A549 (cell line): Measurements from ENCODE around the gene CD164. TPM values are rescaled to one million over a fixed set of nuclear protein-coding genes. Genes with fewer than 3 reads are reported as not detected.

Source experiments
- ATAC-seq, 2 experiments: fragments of 200-7000 bp in 1 of 2; fragments of >200 bp in 1 of 2; cut with Nextera tagmentation in 1 of 2; cut with Tn5 transposase in 1 of 2; 3 replicates each; pipeline versions ENCODE4 v1.8.0 to v1.9.1; 2018 to 2020; ENCODE audit warnings: mild to moderate bottlenecking in 1 of 2, moderate library complexity in 1 of 2
- CTCF ChIA-PET: fragments of 300-600 bp; sonication (Branson Sonifier 250); formaldehyde crosslinking; extraction: SDS; loops from one replicate; lab custom pipeline; 2021; ENCODE audit warnings: antibody characterized with exemption, inconsistent platforms; lab: Yijun Ruan, JAX
- POLR2A ChIA-PET: fragments of 350-600 bp; formaldehyde crosslinking; extraction: SDS; loops from one replicate; lab custom pipeline; 2021; ENCODE audit warnings: antibody characterized with exemption, inconsistent platforms; lab: Yijun Ruan, JAX
- DNase-seq, 2 experiments: peaks; one replicate each; pipeline versions ENCODE4 v3.0.0 to v3.0.0-alpha.2; 2011 to 2016; ENCODE audit warnings: low read depth in 1 of 2, low spot score in 1 of 2
- FAIRE-seq: peaks from 2 replicates; lab custom pipeline; 2011; peaks lifted over from hg19 to GRCh38; lab: Jason Lieb, UNC
- H3K27ac ChIP-seq, 2 experiments: fragments of >200 bp; sonication (Bioruptor Twin); formaldehyde crosslinking; 3 replicates each; pipeline ENCODE4 v1.5.1; 2016 to 2017
- H3K4me1 ChIP-seq: fragments of >200 bp; sonication (Bioruptor Twin); formaldehyde crosslinking; 3 replicates; pipeline ENCODE4 v1.6.1; 2016
- H3K4me2 ChIP-seq: fragments of >200 bp; sonication (Bioruptor Twin); formaldehyde crosslinking; 3 replicates; pipeline ENCODE4 v1.6.1; 2016
- H3K4me3 ChIP-seq: fragments of >200 bp; sonication (Bioruptor Twin); formaldehyde crosslinking; 3 replicates; pipeline ENCODE4 v1.5.1; 2016
- H3K9me3 ChIP-seq: fragments of >200 bp; sonication (Bioruptor Twin); formaldehyde crosslinking; 3 replicates; pipeline ENCODE4 v1.6.1; 2016
- CBX8 ChIP-seq: fragments of 200-600 bp; sonication (generic); IDR thresholded peaks from 2 replicates; pipeline ENCODE4 v1.6.1; 2016
- CEBPB ChIP-seq, 2 experiments: fragments of >200 bp in 1 of 2; sonication (Bioruptor Twin) in 1 of 2; formaldehyde crosslinking in 1 of 2; IDR thresholded peaks; 2 replicates each; pipeline ENCODE4 v1.6.1; 2012 to 2016
- CHD4 ChIP-seq: fragments of 200-600 bp; sonication (generic); IDR thresholded peaks from 2 replicates; pipeline ENCODE4 v1.6.1; 2016; ENCODE audit warnings: antibody characterized with exemption, mild to moderate bottlenecking, borderline replicate concordance
- E2F6 ChIP-seq: IDR thresholded peaks from 2 replicates; pipeline ENCODE4 v1.6.1; 2012; ENCODE audit warnings: low read depth, borderline replicate concordance
- EHF ChIP-seq: fragments of 250-450 bp; sonication (Bioruptor Pico); IDR thresholded peaks from 2 replicates; pipeline ENCODE4 v1.5.0; 2020; ENCODE audit warnings: mild to moderate bottlenecking
- EHMT2 ChIP-seq: fragments of 200-600 bp; sonication (generic); IDR thresholded peaks from 2 replicates; pipeline ENCODE4 v1.6.1; 2016; ENCODE audit warnings: antibody characterized with exemption, low read depth, mild to moderate bottlenecking, moderate library complexity
- ESRRA ChIP-seq: fragments of 150-350 bp; IDR thresholded peaks from 2 replicates; pipeline ENCODE4 v1.6.1; 2014; ENCODE audit warnings: mild to moderate bottlenecking, low read length, borderline replicate concordance
- FOSL2 ChIP-seq, 2 experiments: fragments of 450-650 bp in 1 of 2; fragments of >200 bp in 1 of 2; sonication (Bioruptor Twin) in 1 of 2; formaldehyde crosslinking; IDR thresholded peaks; 2 replicates each; pipeline versions ENCODE4 v1.5.0 to v1.6.1; 2016 to 2020; ENCODE audit warnings: mild to moderate bottlenecking in 1 of 2, moderate library complexity in 1 of 2
- HDAC2 ChIP-seq: fragments of 200-600 bp; sonication (generic); IDR thresholded peaks from 2 replicates; pipeline ENCODE4 v1.6.1; 2016
- HEYL ChIP-seq: fragments of 250-450 bp; sonication (Bioruptor Pico); IDR thresholded peaks from 2 replicates; pipeline ENCODE4 v1.8.0; 2021; ENCODE audit warnings: mild to moderate bottlenecking, moderate library complexity
- HOXB13 ChIP-seq: fragments of 250-450 bp; sonication (Bioruptor Pico); IDR thresholded peaks from 2 replicates; pipeline ENCODE4 v1.5.0; 2020; ENCODE audit warnings: low read depth, mild to moderate bottlenecking, moderate library complexity
- HOXB5 ChIP-seq: fragments of 250-450 bp; sonication (Bioruptor Pico); IDR thresholded peaks from 2 replicates; pipeline ENCODE4 v1.5.0; 2020; ENCODE audit warnings: mild to moderate bottlenecking, moderate library complexity
- JUN ChIP-seq, 2 experiments: fragments of >200 bp; sonication (Bioruptor Twin); formaldehyde crosslinking; IDR thresholded peaks; 2 replicates in 1 of 2; 3 replicates in 1 of 2; pipeline ENCODE4 v1.6.1; 2016 to 2017
- JUNB ChIP-seq: fragments of >200 bp; sonication (Bioruptor Twin); formaldehyde crosslinking; IDR thresholded peaks from 2 replicates; pipeline ENCODE4 v1.6.1; 2016
- KDM1A ChIP-seq: fragments of 200-600 bp; sonication (generic); IDR thresholded peaks from 2 replicates; pipeline ENCODE4 v1.6.1; 2016; ENCODE audit warnings: low read depth, mild to moderate bottlenecking
- MAFK ChIP-seq: fragments of 450-650 bp; IDR thresholded peaks from 2 replicates; pipeline ENCODE4 v1.6.1; 2014; ENCODE audit not compliant: partially characterized antibody
- POLR2A ChIP-seq: IDR thresholded peaks from 2 replicates; pipeline ENCODE4 v1.6.1; 2012; ENCODE audit warnings: mild to moderate bottlenecking, low read length
- RARB ChIP-seq: fragments of 250-450 bp; sonication (Bioruptor Pico); IDR thresholded peaks from 2 replicates; pipeline ENCODE4 v1.8.0; 2021; ENCODE audit warnings: mild to moderate bottlenecking, moderate library complexity
- RCOR1 ChIP-seq: fragments of 150-350 bp; IDR thresholded peaks from 2 replicates; pipeline ENCODE4 v1.6.1; 2014; ENCODE audit warnings: antibody characterized with exemption, low read length, low read depth
- REST ChIP-seq: fragments of 200-600 bp; sonication (generic); IDR thresholded peaks from 2 replicates; pipeline ENCODE4 v1.6.1; 2016; ENCODE audit warnings: antibody characterized with exemption, mild to moderate bottlenecking, moderate library complexity
- RFX5 ChIP-seq: fragments of 450-650 bp; IDR thresholded peaks from 2 replicates; pipeline ENCODE4 v1.7.1; 2014; ENCODE audit warnings: antibody characterized with exemption, mild to moderate bottlenecking, moderate library complexity
- TFCP2L1 ChIP-seq: fragments of 250-450 bp; sonication (Bioruptor Pico); IDR thresholded peaks from 2 replicates; pipeline ENCODE4 v1.5.0; 2021; ENCODE audit warnings: mild to moderate bottlenecking
- USF2 ChIP-seq: fragments of 450-650 bp; IDR thresholded peaks from 2 replicates; pipeline ENCODE4 v1.6.1; 2014; ENCODE audit warnings: antibody characterized with exemption
- WGBS: methylation state at CpG from one replicate; pipeline ENCODE4 v1.1.6; 2017; ENCODE audit errors: missing lambda C conversion rate; 5-methylcytosine and 5-hydroxymethylcytosine counted together
- polyA plus RNA-seq, 4 experiments: library from polyadenylated mRNA; depleted of rRNA in 3 of 4; stranded (reverse); fragments of >200 nt; fragmentation: RNase III in 1 of 4; extraction: RNeasy Plus Mini Kit Qiagen cat#74134 plus additional on column Dnase treatment in 1 of 4; gene quantifications; 2 replicates in 3 of 4; 3 replicates in 1 of 4; pipeline ENCODE4 v1.2.3, GENCODE V29; 2011 to 2017

CD164 gene
- polyA plus RNA-seq, 2 of the 4 experiments (the other 2 are of a cell fraction): 91.1 to 174 TPM

- FAIRE-seq: no peak
- no peak for ATAC-seq
- Histone ChIP-seq H3K4me2 (no peak overlapping the region), H3K27ac (no peak overlapping the region), H3K4me1 (0 out of 3 replicates have a peak, but pooled peaks cover 3% of the 10 kb centered on the region), H3K4me3 (no peak overlapping the region), H3K9me3 (no peaks in the 10 kb centered on the region)
- POLR2A ChIA-PET: no interaction called here
- DNase-seq: no peak
- TF ChIP-seq E2F6: no peak
- TF ChIP-seq HOXB5: no peak
- no peak for TF ChIP-seq JUN (IDR thresholded peaks at IDR 0.05)
- TF ChIP-seq ESRRA: no peak
- no peak for TF ChIP-seq RARB
- no peak for TF ChIP-seq KDM1A
- TF ChIP-seq HEYL (CRISPR knock-in tag): no peak
- CTCF ChIA-PET: interaction anchor here (0.7 kb wide), 1 partner anchor 712 kb away, joined by 3 read pairs; no protein-coding TSS in a partner anchor
- WGBS: 87% methylated on average over 1 of the region's 1 CpG
Observed at GRCh38 chr6:109327959-109328358, 54.3 kb downstream of the CD164 start.

- Histone ChIP-seq H3K4me3 (no peak overlapping the region), H3K4me1 (no peaks in the 10 kb centered on the region), H3K9me3 (no peaks in the 10 kb centered on the region), H3K27ac (no peak overlapping the region), H3K4me2 (no peak overlapping the region)
- ATAC-seq (no peak), FAIRE-seq (no peak), DNase-seq (no peak)
- POLR2A ChIA-PET: no interaction called here
- CTCF ChIA-PET: interaction anchor here (0.7 kb wide), 1 partner anchor 713 kb away, joined by 3 read pairs; no protein-coding TSS in a partner anchor
- TF ChIP-seq E2F6: no peak
- no peak for TF ChIP-seq HDAC2
- no peak for TF ChIP-seq TFCP2L1 (CRISPR knock-in tag)
- no peak for TF ChIP-seq MAFK
- no peak for TF ChIP-seq RFX5
- no peak for TF ChIP-seq CHD4
- TF ChIP-seq CEBPB (IDR thresholded peaks at IDR 0.05): no peak
- TF ChIP-seq EHMT2: no peak
- TF ChIP-seq FOSL2 (IDR thresholded peaks at IDR 0.05): no peak
- TF ChIP-seq FOSL2 (CRISPR knock-in tag; IDR thresholded peaks at IDR 0.05): no peak
- TF ChIP-seq JUN (IDR thresholded peaks at IDR 0.05): no peak
- no peak for TF ChIP-seq EHF (CRISPR knock-in tag)
- TF ChIP-seq REST: no peak
- no peak for TF ChIP-seq USF2
- no peak for TF ChIP-seq HOXB5
- no peak for TF ChIP-seq ESRRA
- TF ChIP-seq RCOR1: no peak
- no peak for TF ChIP-seq CBX8
- no peak for TF ChIP-seq JUNB
- TF ChIP-seq HOXB13: no peak
- TF ChIP-seq POLR2A: no peak
- 77% methylated on average over 4 of the region's 4 CpGs for WGBS
Observed at GRCh38 chr6:109327491-109327890, 54.8 kb downstream of the CD164 start.
